ENCODE measurements around the gene MLN. TPM values are rescaled to one million over a fixed set of nuclear protein-coding genes. Genes with fewer than 3 reads are reported as not detected.

Gene MLN
- total and polyA plus RNA-seq, 2 of the 4 experiments (the other 2 are of a cell fraction) = not detected

DNA sequence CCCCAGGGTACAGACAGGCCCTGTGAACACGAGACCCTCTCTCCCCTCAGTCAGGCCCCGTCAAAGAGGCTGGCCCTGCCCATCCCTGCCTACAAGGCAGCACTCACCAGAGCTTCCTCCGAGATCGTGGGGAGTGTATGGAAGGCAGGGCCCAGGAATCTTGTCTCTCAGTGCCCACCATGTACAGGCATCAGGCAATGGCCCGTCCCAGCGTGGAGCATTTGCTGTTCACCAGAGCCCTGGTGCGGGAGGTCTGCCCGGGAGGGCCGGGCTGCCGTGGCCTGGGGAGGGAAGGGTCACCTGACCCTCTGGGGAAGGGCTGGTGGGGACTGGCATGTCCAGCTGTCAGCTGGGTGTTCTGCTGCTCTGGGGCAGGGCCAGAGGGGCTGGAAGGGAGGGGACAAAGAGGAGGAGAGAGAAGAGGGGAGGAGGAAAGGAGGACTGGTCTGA is 57.1 kb downstream of the MLN start, which contains the start of gene IP6K3:
Gene IP6K3 (minus strand): TSS at position 255 of the 450 bp plus-strand sequence. CDS start 11,429 bp downstream, outside the sequence.
- POLR2A ChIA-PET (ENCODE audit: unreplicated experiment) = no interaction called here
- Histone ChIP-seq H2BK15ac (ENCODE audit: low read depth, low read length) (peak within 1 kb of the TSS; percentile 95; the same call in 2 of the 3 replicates), H3K14ac (replicated peaks; ENCODE audit: low read depth, low read length) (peak within 1 kb of the TSS; percentile 94), H2AK5ac (ENCODE audit: low read depth, low read length) (peak within 1 kb of the TSS; percentile 88), H3K4me1 (ENCODE audit: control insufficient read depth, insufficient read depth, low read length) (peaks cover 33% of the 10 kb centered on the region), H2AK9ac (replicated peaks; ENCODE audit: low read depth, low read length, poor library complexity) (peak within 1 kb of the TSS; percentile 92), H3K4me2 (ENCODE audit: low read depth, low read length) (peak within 1 kb of the TSS; percentile 69), H4K8ac (ENCODE audit: low read depth in 2 of 2, low read length in 2 of 2) (peak within 1 kb of the TSS; percentile 77 to 96), H3K4ac (ENCODE audit: low read depth, low read length) (peak within 1 kb of the TSS; percentile 92), H4K20me1 (ENCODE audit: insufficient read depth, low read length) (peaks cover 3% of the 10 kb centered on the region; the same call in 1 of the 2 replicates), H2BK20ac (ENCODE audit: low read depth, low read length) (peak within 1 kb of the TSS; percentile 87), H2AFZ (replicated peaks; ENCODE audit: low read length, poor library complexity) (peak within 1 kb of the TSS; percentile 86), H4K5ac (ENCODE audit: low read depth, low read length) (peak within 1 kb of the TSS; percentile 72), H3K27ac (ENCODE audit: insufficient read depth, low read length) (peak within 1 kb of the TSS; percentile 30), H2BK5ac (ENCODE audit: low read depth, low read length, poor library complexity, severe bottlenecking) (peak within 1 kb of the TSS; percentile 65), H3K27me3 (ENCODE audit: control insufficient read depth, insufficient read depth, low read length) (peaks cover 6% of the 10 kb centered on the region; the same call in 1 of the 2 replicates), H4K91ac (ENCODE audit: insufficient read depth, low read depth, low read length) (peak within 1 kb of the TSS; percentile 91), H3K9me1 (ENCODE audit: insufficient read depth, low read length) (peaks cover 10% of the 10 kb centered on the region), H3K9ac (ENCODE audit: low read depth, low read length) (no peak within 1 kb of the TSS; the same call in none of the 2 replicates), H3K18ac (ENCODE audit: low read depth, low read length) (peak within 1 kb of the TSS; percentile 85), H3K56ac (ENCODE audit: extremely low read depth, insufficient read depth, low read length) (no peak within 1 kb of the TSS), H3K36me3 (ENCODE audit: control insufficient read depth, insufficient read depth, low read length) (no peaks in the 10 kb centered on the region), H3K79me1 (ENCODE audit: low read depth in 1 of 2, low read length in 2 of 2) (no peaks in the 10 kb centered on the region; a peak in 1 of 4 replicates), H3K4me3 (ENCODE audit: insufficient read depth, low read depth, low read length) (no peak within 1 kb of the TSS), H2BK120ac (ENCODE audit: low read depth, low read length) (peak within 1 kb of the TSS; percentile 96), H3K23ac (ENCODE audit: low read depth, low read length) (peak within 1 kb of the TSS; percentile 74), H3K9me3 (ENCODE audit: control insufficient read depth, insufficient read depth, low read length) (no peaks in the 10 kb centered on the region)
- TF ChIP-seq BHLHE40 (IDR thresholded peaks at IDR 0.05; ENCODE audit: low read depth, low read length) (no peak), NFE2L2 (IDR thresholded peaks at IDR 0.05; ENCODE audit: low read depth, low read length) (no peak), RFX5 (IDR thresholded peaks at IDR 0.05; ENCODE audit: low read depth, low read length) (no peak), SMC3 (IDR thresholded peaks at IDR 0.05; ENCODE audit: low read depth, low read length) (no peak), RAD21 (IDR thresholded peaks at IDR 0.05; ENCODE audit: low read length) (no peak), MAFK (IDR thresholded peaks at IDR 0.05; ENCODE audit: low read depth, low read length) (no peak), CHD1 (IDR thresholded peaks at IDR 0.05; ENCODE audit: low read depth, low read length) (no peak), MXI1 (IDR thresholded peaks at IDR 0.05; ENCODE audit: borderline replicate concordance, low read depth, low read length) (no peak)
- CTCF ChIA-PET = interaction anchor here (2.0 to 5.0 kb wide), 3 partner anchors 15 to 281 kb away, joined by 10 to 29 read pairs (median 17); no protein-coding TSS in a partner anchor
- dilution Hi-C loops (cut with HindIII; ENCODE audit: low sequenced_read_pairs, unreplicated experiment) (no loop called here), intact Hi-C loops (cut with micrococcal nuclease) (no loop called here), in situ Hi-C loops (cut with MboI; ENCODE audit: low sequenced_read_pairs) (no loop called here)
- no TSS peak for BruUV-seq (replicated peaks)
- DNase-seq = no peak
- 33% methylated on average over 6 of the region's 10 CpGs; no CpG with 5 or more reads in 1 of the 2 experiments for WGBS, 2 experiments (ENCODE audit: extremely low coverage in 2 of 2, insufficient read length in 1 of 2)
- ATAC-seq (ENCODE audit: low read depth) = peak; percentile 25
